BJ (cell line): Measurements from ENCODE around the gene UBE3C. TPM values are rescaled to one million over a fixed set of nuclear protein-coding genes. Genes with fewer than 3 reads are reported as not detected.

Source experiments
- CTCF ChIA-PET: fragments of 350-600 bp; formaldehyde crosslinking; extraction: SDS; loops from one replicate; lab custom pipeline; 2021; ENCODE audit warnings: antibody characterized with exemption, inconsistent platforms; lab: Yijun Ruan, JAX
- POLR2A ChIA-PET: fragments of 300-600 bp; sonication (Branson Sonifier 250); formaldehyde crosslinking; extraction: SDS; loops from one replicate; lab custom pipeline; 2021; ENCODE audit warnings: antibody characterized with exemption; lab: Charles Lee
- DNase-seq: peaks from one replicate; pipeline ENCODE4 v3.0.0-alpha.2; 2011; ENCODE audit warnings: low read depth
- H3K27me3 ChIP-seq: 2 replicates; pipeline ENCODE4 v1.6.0; 2011; ENCODE audit warnings: low read length; ENCODE audit not compliant: control insufficient read depth, insufficient read depth
- H3K36me3 ChIP-seq: 2 replicates; pipeline ENCODE4 v1.5.1; 2011; ENCODE audit warnings: low read length; ENCODE audit not compliant: control insufficient read depth, insufficient read depth
- H3K4me3 ChIP-seq: 2 replicates; pipeline ENCODE4 v1.5.1; 2011; ENCODE audit warnings: low read depth, mild to moderate bottlenecking, control low read depth, low read length
- CTCF ChIP-seq: IDR thresholded peaks from 2 replicates; pipeline ENCODE4 v1.5.1; 2011; ENCODE audit warnings: low read depth, mild to moderate bottlenecking, control low read depth, inconsistent platforms, low read length, moderate library complexity; ENCODE audit not compliant: insufficient read depth
- polyA plus RNA-seq: library from polyadenylated mRNA; depleted of rRNA; stranded (reverse); fragments of >200 nt; gene quantifications from 2 replicates; pipeline ENCODE4 v1.2.3, GENCODE V29; 2011

UBE3C gene
- polyA plus RNA-seq, 1 experiment: 50.0 TPM

GRCh38 chr7:157116762-157117161, 22.0 kb upstream of the UBE3C start:
- TF ChIP-seq CTCF: no peak
- ChIA-PET CTCF (no interaction called here), POLR2A (no interaction called here)
- H3K27me3 ChIP-seq: no peaks in the 10 kb centered on the region; the same call in 1 of the 2 replicates
- H3K4me3 ChIP-seq: no peak overlapping the region
- no peaks in the 10 kb centered on the region for H3K36me3 ChIP-seq
- DNase-seq: no peak

- no peaks in the 10 kb centered on the region; the same call in 1 of the 2 replicates for H3K27me3 ChIP-seq
- ChIA-PET CTCF (no interaction called here), POLR2A (no interaction called here)
- no peaks in the 10 kb centered on the region for H3K36me3 ChIP-seq
- no peak for DNase-seq
- H3K4me3 ChIP-seq: no peak overlapping the region
- no peak for TF ChIP-seq CTCF
Measured at GRCh38 chr7:157117796-157118195, 20.9 kb upstream of the UBE3C start.

- H3K36me3 ChIP-seq: no peaks in the 10 kb centered on the region
- no peak for TF ChIP-seq CTCF
- H3K27me3 ChIP-seq: no peaks in the 10 kb centered on the region
- ChIA-PET POLR2A (no interaction called here), CTCF (no interaction called here)
- DNase-seq: no peak
- no peak overlapping the region for H3K4me3 ChIP-seq
Measured at GRCh38 chr7:157120181-157120580, 18.5 kb upstream of the UBE3C start.

- CTCF ChIA-PET: no interaction called here
Measured at GRCh38 chr7:157121184-157121715, 17.5 kb upstream of the UBE3C start.

GRCh38 chr7:157122800-157123495, 15.8 kb upstream of the UBE3C start:
- Histone ChIP-seq H3K4me3 (no peak overlapping the region), H3K27me3 (no peaks in the 10 kb centered on the region), H3K36me3 (no peaks in the 10 kb centered on the region)
- no peak for TF ChIP-seq CTCF
- DNase-seq: no peak
- ChIA-PET POLR2A (no interaction called here), CTCF (no interaction called here)

More at GRCh38 chr7:157121184-157121715, 17.5 kb upstream of the UBE3C start:
- H3K27me3 ChIP-seq: no peaks in the 10 kb centered on the region
- POLR2A ChIA-PET: no interaction called here
- H3K4me3 ChIP-seq: no peak overlapping the region
- TF ChIP-seq CTCF: no peak
- no peak for DNase-seq
- no peaks in the 10 kb centered on the region for H3K36me3 ChIP-seq
